HepG2 (cell line): ENCODE measurements around the gene TIFAB. TPM values are rescaled to one million over a fixed set of nuclear protein-coding genes. Genes with fewer than 3 reads are reported as not detected.

Experiments used
- ATAC-seq: fragments of 200-7000 bp; cut with Tn5 transposase; 3 replicates; pipeline ENCODE4 v1.9.1; 2020; ENCODE audit warnings: mild to moderate bottlenecking, moderate library complexity
- BruUV-seq: library from RNA; stranded (reverse); fragments of 400-500 nt; replicated peaks from 2 replicates; lab custom pipeline; 2021; lab: Mats Ljungman, UMichigan
- CTCF ChIA-PET: fragments of 300-600 bp; formaldehyde crosslinking; extraction: SDS; loops from one replicate; lab custom pipeline; 2021; ENCODE audit warnings: low total read pairs, inconsistent platforms, low intra/inter-chr PET ratio; lab: Yijun Ruan, JAX
- POLR2A ChIA-PET: fragments of 350-600 bp; sonication (Branson Sonifier 250); formaldehyde crosslinking; loops from one replicate; lab custom pipeline; 2020; ENCODE audit warnings: antibody characterized with exemption, inconsistent platforms; lab: Yijun Ruan, JAX
- DNase-seq: peaks from one replicate; pipeline ENCODE4 v3.0.0-alpha.2; 2015; ENCODE audit warnings: low spot score
- FAIRE-seq: peaks from 3 replicates; lab custom pipeline; 2011; peaks lifted over from hg19 to GRCh38; lab: Jason Lieb, UNC
- H2AFZ ChIP-seq: one replicate; pipeline ENCODE4 v1.6.1; 2011; ENCODE audit warnings: low read length, inconsistent platforms
- H3K27ac ChIP-seq: fragments of 300-600 bp; 3 replicates; pipeline ENCODE4 v1.8.0; 2011; ENCODE audit warnings: mixed run types, mild to moderate bottlenecking, mixed read lengths, low read length, inconsistent platforms; ENCODE audit not compliant: insufficient read depth; ENCODE audit errors: extremely low read length
- H3K27me3 ChIP-seq, 2 experiments: fragments of 200-600 bp in 1 of 2; 2 replicates in 1 of 2; 3 replicates in 1 of 2; pipeline versions ENCODE4 v1.6.0 to v1.8.0; 2011; ENCODE audit warnings: low read length in 2 of 2, mild to moderate bottlenecking in 2 of 2, moderate library complexity in 2 of 2, inconsistent platforms in 1 of 2; ENCODE audit not compliant: insufficient read depth in 2 of 2, control insufficient read depth in 1 of 2
- H3K36me3 ChIP-seq, 2 experiments: fragments of 200-600 bp in 1 of 2; replicated peaks in 1 of 2; 2 replicates in 1 of 2; 3 replicates in 1 of 2; pipeline versions ENCODE4 v1.5.1 to v1.8.0; 2011; ENCODE audit warnings: low read length in 2 of 2, inconsistent platforms in 1 of 2; ENCODE audit not compliant: insufficient read depth in 2 of 2, control insufficient read depth in 1 of 2
- H3K4me1 ChIP-seq: 2 replicates; pipeline ENCODE4 v1.5.1; 2012; ENCODE audit warnings: low read length, inconsistent platforms; ENCODE audit not compliant: insufficient read depth
- H3K4me2 ChIP-seq: 2 replicates; pipeline ENCODE4 v1.6.0; 2011; ENCODE audit warnings: low read depth, low read length, inconsistent platforms
- H3K4me3 ChIP-seq, 3 experiments: fragments of 200-600 bp in 1 of 3; sonication (generic), shearing (Covaris generic) in 1 of 3; replicated peaks in 1 of 3; 2 replicates each; pipeline ENCODE4 v1.5.1; 2011 to 2016; ENCODE audit warnings: low read length in 3 of 3, inconsistent platforms in 2 of 3, low read depth in 2 of 3, mild to moderate bottlenecking in 2 of 3, control low read depth in 1 of 3, mixed read lengths in 1 of 3; ENCODE audit not compliant: insufficient read depth in 1 of 3
- H3K79me2 ChIP-seq: one replicate; pipeline ENCODE4 v1.6.1; 2011; ENCODE audit warnings: low read length, inconsistent platforms; ENCODE audit not compliant: insufficient read depth
- H3K9ac ChIP-seq: 2 replicates; pipeline ENCODE4 v1.6.0; 2011; ENCODE audit warnings: mild to moderate bottlenecking, low read depth, low read length, inconsistent platforms; ENCODE audit not compliant: insufficient read depth
- H3K9me3 ChIP-seq: 2 replicates; pipeline ENCODE4 v1.5.1; 2012; ENCODE audit warnings: mild to moderate bottlenecking, low read length
- H4K20me1 ChIP-seq: 2 replicates; pipeline ENCODE4 v1.6.0; 2011; ENCODE audit warnings: inconsistent platforms, mild to moderate bottlenecking, low read length, moderate library complexity; ENCODE audit not compliant: insufficient read depth
- BCLAF1 ChIP-seq: fragments of 450-650 bp; IDR thresholded peaks from 2 replicates; pipeline ENCODE4 v1.6.1; 2017; ENCODE audit warnings: mild to moderate bottlenecking
- CBX5 ChIP-seq: sonication (generic); formaldehyde crosslinking; IDR thresholded peaks from 2 replicates; pipeline ENCODE4 v1.4.0; 2020; ENCODE audit warnings: missing genetic modification reagents, borderline replicate concordance
- CTCF ChIP-seq: sonication (generic); formaldehyde crosslinking; IDR thresholded peaks from 2 replicates; pipeline ENCODE4 v1.5.0; 2020; ENCODE audit warnings: mild to moderate bottlenecking, missing genetic modification reagents, moderate library complexity
- FOXO1 ChIP-seq: sonication (generic); formaldehyde crosslinking; IDR thresholded peaks from 2 replicates; pipeline ENCODE4 v1.4.0; 2020; ENCODE audit warnings: missing genetic modification reagents
- KLF16 ChIP-seq, 2 experiments: sonication (generic) in 1 of 2; formaldehyde crosslinking in 1 of 2; IDR thresholded peaks; 2 replicates each; pipeline versions ENCODE4 v1.6.1 to v1.8.0; 2016 to 2023; ENCODE audit warnings: missing genetic modification reagents in 2 of 2, missing compliant biosample characterization in 1 of 2
- MYC ChIP-seq: sonication (generic); formaldehyde crosslinking; IDR thresholded peaks from 2 replicates; pipeline ENCODE4 v1.9.0; 2021; ENCODE audit warnings: missing genetic modification reagents, borderline replicate concordance
- ONECUT2 ChIP-seq: sonication (generic); formaldehyde crosslinking; IDR thresholded peaks from 2 replicates; pipeline ENCODE4 v1.4.0; 2020; ENCODE audit warnings: missing genetic modification reagents
- PITX1 ChIP-seq: sonication (generic); formaldehyde crosslinking; IDR thresholded peaks from 2 replicates; pipeline ENCODE4 v1.5.1; 2020; ENCODE audit warnings: mild to moderate bottlenecking, missing genetic modification reagents
- STAG1 ChIP-seq: sonication (generic); formaldehyde crosslinking; IDR thresholded peaks from 2 replicates; pipeline ENCODE4 v1.4.0; 2020; ENCODE audit warnings: missing genetic modification reagents
- XRCC5 ChIP-seq: fragments of 200-400 bp; formaldehyde crosslinking; optimal IDR thresholded peaks from 2 replicates; pipeline ENCODE3; 2017; ENCODE audit warnings: mild to moderate bottlenecking, low read length
- ZGPAT ChIP-seq: IDR thresholded peaks from 2 replicates; pipeline ENCODE4 v1.6.1; 2016; ENCODE audit warnings: mild to moderate bottlenecking
- ZNF20 ChIP-seq: sonication (generic); formaldehyde crosslinking; IDR thresholded peaks from 2 replicates; pipeline ENCODE4 v1.4.0; 2020; ENCODE audit warnings: mild to moderate bottlenecking, moderate library complexity, missing genetic modification reagents
- ZNF263 ChIP-seq: sonication (generic); formaldehyde crosslinking; IDR thresholded peaks from 2 replicates; pipeline ENCODE4 v1.4.0; 2020; ENCODE audit warnings: missing genetic modification reagents
- ZNF335 ChIP-seq: sonication (generic); formaldehyde crosslinking; IDR thresholded peaks from 2 replicates; pipeline ENCODE4 v1.4.0; 2020; ENCODE audit warnings: missing genetic modification reagents
- ZNF614 ChIP-seq: IDR thresholded peaks from 2 replicates; pipeline ENCODE4 v1.6.1; 2018; ENCODE audit warnings: missing biosample characterization, missing genetic modification reagents, inconsistent platforms, borderline replicate concordance
- ZNF644 ChIP-seq: IDR thresholded peaks from 2 replicates; pipeline ENCODE4 v1.6.1; 2016; ENCODE audit warnings: low read depth
- WGBS: methylation state at CpG from one replicate; pipeline ENCODE4 v1.1.6; 2017; ENCODE audit warnings: low lambda C conversion rate; 5-methylcytosine and 5-hydroxymethylcytosine counted together
- in situ Hi-C: cut with HindIII; loops from 2 replicates; pipeline ENCODE4 v1.10.0; 2017; ENCODE audit warnings: low pct_unique_long_range_greater_than_20kb; ENCODE audit not compliant: extremely low pct_ligation_motif_present
- intact Hi-C: fragments of 100-400 bp; cut with micrococcal nuclease; formaldehyde crosslinking; loops from one replicate; pipeline ENCODE4 v1.10.0; 2022; ENCODE audit not compliant: unreplicated experiment
- polyA plus RNA-seq, 8 experiments: library from polyadenylated mRNA; depleted of rRNA in 3 of 8; stranded (reverse) in 7 of 8; unstranded in 1 of 8; fragments of >200 nt; fragmentation: Illumina TruSeq in 4 of 8; extraction: Trizol in 4 of 8; gene quantifications; 2 replicates each; pipeline versions ENCODE4 v1.2.1 to v1.2.3, GENCODE V29; 2011 to 2016; ENCODE audit warnings: low read depth in 4 of 8, missing spikeins in 1 of 8, mixed read lengths in 1 of 8; ENCODE audit not compliant: insufficient read depth in 1 of 8
- total RNA-seq, 5 experiments: library from RNA; depleted of rRNA; stranded (reverse); fragments of >200 nt; fragmentation: Illumina TruSeq; extraction: Trizol; gene quantifications; 2 replicates each; pipeline ENCODE4 v1.2.3, GENCODE V29; 2016; ENCODE audit warnings: low read depth in 1 of 5

TIFAB gene
- total and polyA plus RNA-seq, 2 of the 13 experiments (the other 11 are each of a cell fraction or from before 2014, with no cell fraction given): not detected

- TF ChIP-seq KLF16 (CRISPR knock-in tag; IDR thresholded peaks at IDR 0.05): no peak
- TF ChIP-seq ONECUT2: no peak
These were observed 6.2 kb upstream of the TIFAB start (continued) for GRCh38 chr5:135458356-135458755.

GRCh38 chr5:135457424-135458071, 5.4 kb upstream of the TIFAB start:
- Histone ChIP-seq H3K27me3 (peaks cover 2 to 8% of the 10 kb centered on the region in 2 experiments; a peak in 2 of 5 replicates), H3K4me2 (no peak overlapping the region), H3K36me3 (no peaks in the 10 kb centered on the region), H3K9me3 (no peaks in the 10 kb centered on the region), H3K79me2 (no peaks in the 10 kb centered on the region), H3K27ac (no peak overlapping the region), H3K9ac (no peak overlapping the region), H3K4me3 (no peak overlapping the region), H3K4me1 (no peaks in the 10 kb centered on the region), H2AFZ (no peak overlapping the region), H4K20me1 (no peaks in the 10 kb centered on the region)
- intact Hi-C loops (no loop called here), in situ Hi-C loops (loop anchor here (5.0 to 25.0 kb wide), 2 partner anchors 280 to 375 kb away; partner anchors contain the start of gene SLC25A48)
- ATAC-seq (peak; percentile 88), DNase-seq (peak; percentile 56), FAIRE-seq (peak; percentile 91)
- no TSS peak for BruUV-seq
- WGBS: 57% methylated on average over 3 of the region's 9 CpGs
- POLR2A ChIA-PET: no interaction called here
- CTCF ChIA-PET: interaction anchor here (0.7 to 1.5 kb wide), 4 partner anchors 8 to 109 kb away, joined by 3 to 8 read pairs (median 3); no protein-coding TSS in a partner anchor
- TF ChIP-seq CBX5: 0 out of 2 replicates have a peak, but pooled peaks have one; percentile 38
- TF ChIP-seq PITX1 (CRISPR knock-in tag): 0 out of 2 replicates have a peak, but pooled peaks have one; percentile 32
- peak; percentile 83 for TF ChIP-seq ZNF263 (CRISPR knock-in tag)
- TF ChIP-seq MYC (CRISPR knock-in tag): peak; percentile 23; the same call in 1 of the 2 replicates
- peak; percentile 90 for TF ChIP-seq CTCF
- TF ChIP-seq ZNF20: peak; percentile 100
- TF ChIP-seq ZNF614 (CRISPR knock-in tag): peak; percentile 42; the same call in 1 of the 2 replicates
- peak; percentile 88 for TF ChIP-seq XRCC5
- TF ChIP-seq ZGPAT (CRISPR knock-in tag): no peak
- TF ChIP-seq ZNF644 (CRISPR knock-in tag): 0 out of 2 replicates have a peak, but pooled peaks have one; percentile 42
- peak; percentile 59 for TF ChIP-seq STAG1
- TF ChIP-seq BCLAF1: no peak
- no peak for TF ChIP-seq ZNF335 (CRISPR knock-in tag)
- TF ChIP-seq FOXO1: 0 out of 2 replicates have a peak, but pooled peaks have one; percentile 7
